ENCODE data around the gene DENND11. TPM values are rescaled to one million over a fixed set of nuclear protein-coding genes. Genes with fewer than 3 reads are reported as not detected.
A peak's percentile ranks its signal among the peaks of the same experiment; 100 is the strongest.

DENND11 gene
- total and polyA plus RNA-seq, 10 of the 15 experiments (the other 5 are each of a cell fraction or from before 2014, with no cell fraction given), result 2.7 to 47.0 (median 26.6) TPM

DNA sequence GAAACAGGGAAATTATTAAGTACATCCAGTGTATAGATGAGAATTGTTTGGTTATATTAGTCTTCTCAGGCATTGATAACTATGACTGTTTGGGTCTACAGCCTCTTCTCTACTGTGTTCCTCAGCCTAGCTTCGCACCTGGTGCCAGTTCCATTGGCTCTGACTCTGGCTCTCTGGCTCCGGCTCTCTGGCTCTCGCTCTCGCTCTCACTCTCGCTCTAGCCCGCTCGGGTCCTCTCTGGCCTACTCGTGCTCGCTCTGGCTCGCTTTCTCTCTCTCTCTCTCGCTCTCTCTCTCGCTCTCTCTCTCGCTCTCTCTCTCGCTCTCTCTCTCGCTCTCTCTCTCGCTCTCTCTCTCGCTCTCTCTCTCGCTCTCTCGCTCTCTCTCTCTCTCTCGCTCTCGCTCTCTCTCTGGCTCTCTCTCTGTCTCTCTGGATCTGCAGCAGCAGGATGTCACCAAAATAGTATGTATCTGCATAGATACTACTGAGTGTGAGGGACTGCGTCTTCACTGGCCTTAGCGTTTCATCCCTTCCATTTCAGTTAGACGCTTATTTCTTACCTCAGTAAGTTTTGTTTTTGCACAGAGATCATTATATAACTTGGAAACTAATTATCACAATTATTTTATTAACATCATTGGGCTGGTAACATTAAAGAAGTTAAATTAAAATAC lies 29.6 kb upstream of the DENND11 start:
- CTCF ChIA-PET, result interaction anchor here (1.0 to 1.7 kb wide), 3 partner anchors 52 to 77 kb away, joined by 3 to 11 read pairs (median 4); no protein-coding TSS in a partner anchor
- H3K27me3 ChIP-seq (replicated peaks in 1 of 2; ENCODE audit: control insufficient read depth in 2 of 2, insufficient read depth in 2 of 2, low read length in 1 of 2), result no peaks in the 10 kb centered on the region; a peak in 1 of 4 replicates
- no TSS peak for BruUV-seq (replicated peaks)
- no peak overlapping the region for H3K9ac ChIP-seq (ENCODE audit: control insufficient read depth, insufficient read depth, low read length)
- DNase-seq (ENCODE audit: low read depth, low spot score), result no peak
- no peaks in the 10 kb centered on the region for H4K20me1 ChIP-seq (ENCODE audit: control insufficient read depth, insufficient read depth)
- ATAC-seq, result no peak
- TF ChIP-seq TCF3 (IDR thresholded peaks at IDR 0.05; ENCODE audit: borderline replicate concordance, insufficient read depth, low read depth, low read length) (0 out of 2 replicates have a peak, but pooled peaks have one; percentile 15), WRNIP1 (IDR thresholded peaks at IDR 0.05; ENCODE audit: borderline replicate concordance, low read depth, low read length) (no peak), HDAC6 (IDR thresholded peaks at IDR 0.05; ENCODE audit: unreplicated experiment) (no peak), BCL3 (IDR thresholded peaks at IDR 0.05; ENCODE audit: borderline replicate concordance, insufficient read depth, low read depth, low read length, poor library complexity, severe bottlenecking) (peak; percentile 55), ASH2L (IDR thresholded peaks at IDR 0.05; ENCODE audit: borderline replicate concordance, low read depth) (no peak)
- TF ChIP-seq, protein P1, sequence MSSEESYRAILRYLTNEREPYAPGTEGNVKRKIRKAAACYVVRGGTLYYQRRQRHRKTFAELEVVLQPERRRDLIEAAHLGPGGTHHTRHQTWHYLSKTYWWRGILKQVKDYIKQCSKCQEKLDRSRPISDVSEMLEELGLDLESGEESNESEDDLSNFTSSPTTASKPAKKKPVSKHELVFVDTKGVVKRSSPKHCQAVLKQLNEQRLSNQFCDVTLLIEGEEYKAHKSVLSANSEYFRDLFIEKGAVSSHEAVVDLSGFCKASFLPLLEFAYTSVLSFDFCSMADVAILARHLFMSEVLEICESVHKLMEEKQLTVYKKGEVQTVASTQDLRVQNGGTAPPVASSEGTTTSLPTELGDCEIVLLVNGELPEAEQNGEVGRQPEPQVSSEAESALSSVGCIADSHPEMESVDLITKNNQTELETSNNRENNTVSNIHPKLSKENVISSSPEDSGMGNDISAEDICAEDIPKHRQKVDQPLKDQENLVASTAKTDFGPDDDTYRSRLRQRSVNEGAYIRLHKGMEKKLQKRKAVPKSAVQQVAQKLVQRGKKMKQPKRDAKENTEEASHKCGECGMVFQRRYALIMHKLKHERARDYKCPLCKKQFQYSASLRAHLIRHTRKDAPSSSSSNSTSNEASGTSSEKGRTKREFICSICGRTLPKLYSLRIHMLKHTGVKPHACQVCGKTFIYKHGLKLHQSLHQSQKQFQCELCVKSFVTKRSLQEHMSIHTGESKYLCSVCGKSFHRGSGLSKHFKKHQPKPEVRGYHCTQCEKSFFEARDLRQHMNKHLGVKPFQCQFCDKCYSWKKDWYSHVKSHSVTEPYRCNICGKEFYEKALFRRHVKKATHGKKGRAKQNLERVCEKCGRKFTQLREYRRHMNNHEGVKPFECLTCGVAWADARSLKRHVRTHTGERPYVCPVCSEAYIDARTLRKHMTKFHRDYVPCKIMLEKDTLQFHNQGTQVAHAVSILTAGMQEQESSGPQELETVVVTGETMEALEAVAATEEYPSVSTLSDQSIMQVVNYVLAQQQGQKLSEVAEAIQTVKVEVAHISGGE (CRISPR knock-in tag; IDR thresholded peaks at IDR 0.05), result no peak
- POLR2A ChIA-PET, result no interaction called here
- H3K27ac ChIP-seq (ENCODE audit: control insufficient read depth, insufficient read depth), result no peak overlapping the region
- FAIRE-seq, result no peak
- 96% methylated on average over 7 of the region's 24 CpGs for WGBS (ENCODE audit: insufficient coverage, insufficient replicate concordance, low lambda C conversion rate, missing lambda C conversion rate)
- intact Hi-C loops (cut with micrococcal nuclease; ENCODE audit: unreplicated experiment) (no loop called here), in situ Hi-C loops (cut with MboI) (loop anchor here (10.0 kb wide), 1 partner anchor 717 kb away; the partner anchor contains the start of gene MRPS33)
- H3K79me2 ChIP-seq (ENCODE audit: control insufficient read depth, insufficient read depth, low read length), result no peaks in the 10 kb centered on the region
- RAD21 ChIA-PET (ENCODE audit: unreplicated experiment), result interaction anchor here (1.5 kb wide), 1 partner anchor 33 kb away, joined by 3 read pairs; no protein-coding TSS in a partner anchor
- SMC1A ChIA-PET (ENCODE audit: uncharacterized antibody, unreplicated experiment), result no interaction called here
- H2AFZ ChIP-seq (ENCODE audit: control insufficient read depth, low read depth, low read length), result no peak overlapping the region
- no peaks in the 10 kb centered on the region for H3K36me3 ChIP-seq (ENCODE audit: control insufficient read depth in 2 of 2, insufficient read depth in 2 of 2, low read length in 1 of 2)
- no peaks in the 10 kb centered on the region for H3K9me3 ChIP-seq (replicated peaks; ENCODE audit: control insufficient read depth, insufficient read depth, low read length)
- no peaks in the 10 kb centered on the region for H3K4me1 ChIP-seq (ENCODE audit: control insufficient read depth, insufficient read depth, low read length)
- H3K4me2 ChIP-seq (ENCODE audit: control insufficient read depth, insufficient read depth), result no peak overlapping the region
- H3K4me3 ChIP-seq, result no peak overlapping the region
